GM12865 (cell line): ENCODE data around the gene ORM2.

Experiments used
- DNase-seq: peaks from one replicate; pipeline ENCODE4 v3.0.0; 2010; ENCODE audit warnings: low read depth
- H3K4me3 ChIP-seq: 2 replicates; pipeline ENCODE4 v1.5.1; 2011; ENCODE audit warnings: mild to moderate bottlenecking, low read depth, low read length, control low read depth
- CTCF ChIP-seq: IDR thresholded peaks from 2 replicates; pipeline ENCODE4 v1.5.1; 2011; ENCODE audit warnings: low read length, control low read depth, low read depth, inconsistent platforms; ENCODE audit not compliant: insufficient read depth; ENCODE audit errors: missing control alignments

ORM2 gene

GRCh38 chr9:114294664-114295063, 35.0 kb upstream of the ORM2 start:
- no peak overlapping the region for H3K4me3 ChIP-seq
- no peak for TF ChIP-seq CTCF
- DNase-seq, result no peak

- DNase-seq, result no peak
- no peak for TF ChIP-seq CTCF
- H3K4me3 ChIP-seq, result no peak overlapping the region
Observed at GRCh38 chr9:114296338-114296737, 33.3 kb upstream of the ORM2 start.

GRCh38 chr9:114299286-114300152, 30.1 kb upstream of the ORM2 start:
- DNase-seq, result no peak
- no peak overlapping the region for H3K4me3 ChIP-seq
- TF ChIP-seq CTCF, result no peak

- no peak for TF ChIP-seq CTCF
- DNase-seq, result no peak
- H3K4me3 ChIP-seq, result no peak overlapping the region
Observed at GRCh38 chr9:114300153-114300845, 29.4 kb upstream of the ORM2 start.

GRCh38 chr9:114300846-114301797, 28.5 kb upstream of the ORM2 start:
- H3K4me3 ChIP-seq, result no peak overlapping the region
- no peak for DNase-seq
- TF ChIP-seq CTCF, result no peak

GRCh38 chr9:114301798-114302565, 27.7 kb upstream of the ORM2 start:
- no peak for TF ChIP-seq CTCF
- H3K4me3 ChIP-seq, result no peak overlapping the region
- no peak for DNase-seq
